HUDEP-2 (cell line): ENCODE data around the gene DIAPH2.

Experiments
- DNase-seq, 76 experiments: peaks; one replicate each; lab custom pipeline; 2025; ENCODE audit not compliant: unreplicated experiment in 76 of 76; lab: John Stamatoyannopoulos, UW

DIAPH2 gene

DNA sequence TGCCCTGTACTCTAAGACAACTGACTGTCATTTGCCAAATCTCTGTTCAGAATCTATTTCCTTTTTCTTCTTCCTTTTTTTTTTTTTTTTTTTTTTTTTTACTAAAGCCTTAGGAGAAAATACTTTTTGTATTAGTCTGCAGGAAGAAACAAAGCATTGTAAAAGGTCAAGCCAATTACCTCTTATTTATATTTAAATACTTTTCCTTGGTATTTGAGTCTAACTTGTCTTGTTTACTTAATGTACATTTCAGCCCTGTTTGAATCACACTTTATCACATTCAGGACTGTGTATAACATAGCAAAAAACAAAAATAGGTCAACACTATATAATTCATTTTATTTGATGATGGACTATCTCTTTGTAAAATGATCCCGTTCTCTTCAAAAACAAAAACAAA is 461.3 kb downstream of the DIAPH2 start:
- no peak for DNase-seq

DNA sequence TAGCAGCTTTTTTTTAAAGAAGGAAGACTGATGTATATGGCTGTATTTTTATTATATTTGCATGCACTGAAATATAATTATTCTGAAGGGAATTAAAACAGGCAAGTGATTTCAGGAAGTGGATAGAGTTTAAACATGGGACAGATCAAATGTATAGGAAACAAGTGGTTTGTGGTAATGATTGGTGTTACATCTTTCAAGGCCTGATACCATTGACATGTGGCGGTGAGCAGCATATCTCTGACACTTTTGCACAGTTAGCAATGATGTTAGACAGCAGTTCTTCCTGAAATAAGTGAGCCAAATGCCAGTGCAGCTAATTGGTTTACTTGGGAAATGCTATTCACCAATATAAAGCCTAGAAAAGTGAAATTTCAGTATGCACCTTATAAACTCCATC is 471.2 kb downstream of the DIAPH2 start:
- no peak for DNase-seq

DNA sequence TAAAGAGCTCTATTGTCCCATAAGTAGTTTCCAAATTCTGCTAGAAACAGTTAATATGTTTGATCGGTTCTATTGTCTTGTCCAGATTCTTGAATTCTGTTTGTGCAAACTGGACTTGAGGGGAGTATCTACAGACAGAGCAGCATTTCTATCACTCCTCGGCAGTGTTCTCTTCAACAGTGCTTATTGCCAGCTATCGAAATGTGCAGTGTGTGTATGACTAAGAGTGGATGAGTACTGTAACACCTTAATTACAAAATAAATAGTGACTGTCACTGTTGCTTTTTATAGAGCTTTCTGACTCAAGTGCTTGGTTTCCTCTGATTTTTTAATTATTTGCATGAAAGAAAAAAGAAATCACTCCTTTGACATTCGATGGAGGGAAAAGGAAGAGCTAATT is 473.6 kb downstream of the DIAPH2 start:
- no peak for DNase-seq

DNA sequence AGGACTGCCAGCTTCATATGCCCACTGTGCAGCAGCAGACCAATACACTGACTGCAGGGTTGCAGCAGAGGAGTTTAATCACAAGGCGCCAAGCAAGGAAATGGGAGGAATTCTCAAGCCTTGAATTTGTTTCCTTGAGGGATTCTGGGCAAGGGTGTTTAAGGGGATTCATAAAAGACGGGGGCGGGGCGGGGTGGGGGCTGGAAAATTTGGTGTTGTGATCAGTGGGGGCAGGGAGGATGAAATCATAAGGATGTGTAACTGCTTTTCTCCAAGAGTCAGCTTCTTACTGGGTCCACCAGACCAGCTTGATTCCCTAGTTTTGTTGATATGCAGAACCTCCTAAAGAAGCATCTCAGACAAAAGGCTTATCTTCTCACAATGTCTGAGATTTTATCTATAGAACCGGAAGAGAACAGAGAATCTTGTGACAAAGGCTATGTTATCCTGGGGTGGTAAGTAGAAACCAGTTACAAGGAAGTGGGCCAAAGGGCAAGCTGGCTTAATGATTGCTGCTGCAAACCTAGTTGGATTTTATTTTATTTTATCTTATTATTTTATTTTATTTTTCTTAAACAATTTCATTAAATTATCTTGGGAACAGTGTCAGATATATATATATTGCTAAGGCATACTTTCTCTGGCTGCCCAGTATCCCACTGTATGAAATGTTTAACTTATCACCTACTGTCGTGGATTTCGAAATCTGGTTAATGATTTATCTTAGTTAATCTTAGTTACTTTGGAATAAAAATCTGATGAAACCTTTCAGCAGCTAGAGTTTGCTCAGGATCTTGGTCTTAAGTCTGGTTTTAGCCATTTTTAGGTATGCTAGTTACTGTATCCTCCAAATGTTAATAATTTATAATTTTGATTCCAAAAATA is 475.5 kb downstream of the DIAPH2 start:
- DNase-seq, result no peak

DNA sequence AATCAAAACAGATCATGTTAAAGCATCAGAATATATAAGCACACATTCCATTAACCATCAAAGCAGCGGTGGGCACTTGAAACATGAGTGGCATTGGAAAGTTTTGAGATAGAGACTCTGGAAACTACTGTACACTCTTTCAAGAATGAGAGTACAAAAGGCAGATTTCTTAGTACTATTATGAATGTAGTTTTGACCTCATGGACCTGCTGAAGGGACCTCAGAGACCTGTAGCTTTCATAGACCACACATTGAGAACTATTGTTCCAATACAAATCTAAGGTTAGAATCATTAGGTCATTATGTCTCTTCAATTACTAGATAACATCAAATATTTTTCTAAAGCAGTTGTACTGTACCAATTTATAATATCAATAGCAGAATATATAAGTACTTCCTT is 482.7 kb downstream of the DIAPH2 start:
- no peak for DNase-seq

DNA sequence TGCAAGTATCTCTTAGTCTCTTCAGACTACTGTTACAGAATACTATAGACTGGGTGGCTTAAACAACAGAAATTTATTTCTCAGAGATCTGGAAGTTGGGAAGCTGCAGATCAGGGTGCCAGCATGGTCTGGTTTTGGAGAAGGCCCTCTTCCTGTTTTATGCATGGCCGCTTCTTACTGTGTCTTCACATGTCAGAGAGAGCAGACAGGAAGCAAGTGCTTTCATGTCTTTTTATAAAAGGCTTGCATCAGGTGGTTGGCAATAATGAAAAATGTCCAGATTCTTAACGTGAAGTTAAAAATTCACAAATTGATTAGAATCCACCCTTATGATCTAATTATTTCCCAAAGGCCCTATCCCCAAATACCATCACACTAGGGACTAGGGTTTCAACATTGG is 484.0 kb downstream of the DIAPH2 start:
- no peak for DNase-seq

DNA sequence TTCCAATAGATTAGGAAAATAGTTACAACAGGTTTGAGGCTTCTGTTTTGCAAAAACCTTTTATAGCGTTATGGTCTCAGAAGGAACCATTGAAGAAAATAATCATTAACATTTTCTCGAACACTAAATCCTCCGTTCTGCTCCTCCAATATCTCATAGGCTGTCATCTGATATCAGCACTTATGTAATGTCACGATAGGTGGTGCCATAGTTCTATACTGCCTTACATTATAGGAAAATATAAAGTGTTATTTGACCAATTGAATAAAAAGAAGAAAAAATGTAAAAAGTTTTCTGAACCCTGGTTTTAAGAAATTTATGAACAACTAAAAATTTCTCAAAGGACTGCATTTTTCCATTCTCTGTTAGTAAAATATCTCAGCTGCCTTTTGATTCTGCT is 490.5 kb downstream of the DIAPH2 start:
- no peak for DNase-seq

DNA sequence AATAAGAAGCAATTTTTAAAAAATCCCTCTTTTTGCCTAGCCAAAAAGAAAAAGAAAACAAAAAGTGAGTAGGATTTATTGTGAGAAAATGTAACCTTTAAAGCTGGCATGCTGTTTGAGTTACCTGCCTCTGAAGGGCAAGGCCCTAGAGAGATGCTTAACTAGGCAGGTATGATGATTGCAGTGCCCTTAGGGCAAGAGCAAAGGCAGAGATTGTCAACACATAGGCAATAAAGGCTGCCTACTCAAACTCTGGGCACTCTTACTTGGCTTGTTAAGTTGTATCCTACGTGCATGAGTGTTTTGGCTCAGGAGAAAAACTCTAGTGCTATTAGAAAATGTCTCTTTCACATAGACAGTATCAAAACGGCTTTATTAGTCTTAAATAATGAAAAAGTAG is 505.0 kb downstream of the DIAPH2 start:
- DNase-seq, result no peak

DNA sequence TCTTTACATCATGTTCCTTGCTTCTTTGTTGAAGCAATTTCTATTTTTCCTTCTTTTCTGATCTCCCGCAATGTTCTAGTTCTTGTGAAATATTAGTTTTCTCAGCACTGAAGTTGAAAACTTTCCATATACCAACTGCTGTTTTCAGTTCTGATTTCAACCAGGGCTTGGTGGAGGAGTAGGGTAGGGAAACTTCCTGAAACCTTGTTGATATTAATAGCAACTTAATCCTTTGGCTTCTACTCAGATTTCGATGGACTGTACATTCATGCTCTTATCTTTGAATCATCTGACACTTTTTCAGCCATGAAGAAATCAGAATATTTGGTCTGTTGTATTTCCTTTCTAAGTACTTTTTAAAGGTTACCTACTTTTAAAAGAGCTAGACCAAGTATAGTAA is 514.9 kb downstream of the DIAPH2 start:
- no peak for DNase-seq

DNA sequence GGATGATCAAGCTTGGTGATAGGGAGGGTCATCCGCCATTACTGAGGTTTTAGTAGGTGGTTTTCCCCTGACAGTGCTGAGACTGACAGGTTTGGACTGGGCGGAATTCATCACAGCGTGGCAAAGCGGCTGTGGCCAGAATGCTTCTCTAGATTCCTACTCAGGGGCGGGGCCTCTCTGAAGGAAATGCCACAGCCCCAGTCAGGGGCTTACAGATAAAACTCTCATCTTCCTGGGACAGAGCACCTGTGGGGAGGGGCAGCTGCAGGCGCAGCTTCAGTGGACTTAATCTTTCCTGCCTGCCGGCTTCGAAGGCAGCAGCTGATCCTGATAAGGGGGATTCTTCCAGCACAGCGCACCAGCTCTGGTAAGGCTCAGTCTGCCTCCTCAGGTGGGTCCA is 515.8 kb downstream of the DIAPH2 start:
- no peak for DNase-seq

DNA sequence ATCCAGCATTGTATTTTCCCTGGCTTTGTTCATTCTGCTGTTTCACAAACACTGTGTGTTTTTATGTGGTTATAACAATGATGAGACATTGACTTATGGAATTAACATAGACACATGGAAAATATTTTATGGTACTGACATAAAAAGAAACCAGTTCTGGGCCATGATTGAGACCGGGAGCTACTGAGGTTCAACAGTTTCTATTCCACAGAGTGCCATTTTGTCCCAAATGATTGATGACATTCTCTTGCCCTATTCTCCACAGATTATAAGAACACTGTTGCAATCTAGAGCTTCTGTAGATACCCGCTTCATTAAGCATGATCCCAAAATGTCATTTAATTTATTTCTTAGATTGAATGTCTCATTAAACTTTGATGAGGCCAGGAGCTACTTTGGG is 525.9 kb downstream of the DIAPH2 start:
- DNase-seq, result no peak

DNA sequence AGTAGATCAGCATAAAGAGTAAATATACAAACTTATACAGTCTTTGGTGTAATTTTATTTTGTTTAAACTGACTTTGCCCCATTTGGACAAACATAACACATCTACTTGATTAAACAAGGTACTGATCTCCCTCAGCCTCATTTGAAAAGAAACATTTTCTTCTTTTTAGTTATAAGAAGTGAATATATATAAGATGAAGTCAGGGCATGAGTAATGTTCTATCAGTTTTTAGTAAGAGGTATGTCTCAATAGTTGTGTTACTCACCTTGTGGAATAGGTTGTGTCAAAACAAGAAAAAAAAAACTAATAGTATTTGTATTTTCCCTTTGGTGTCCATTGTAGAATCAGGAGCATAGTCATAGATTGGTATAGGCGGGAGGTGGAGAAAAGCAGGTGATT is 526.4 kb downstream of the DIAPH2 start:
- no peak for DNase-seq

DNA sequence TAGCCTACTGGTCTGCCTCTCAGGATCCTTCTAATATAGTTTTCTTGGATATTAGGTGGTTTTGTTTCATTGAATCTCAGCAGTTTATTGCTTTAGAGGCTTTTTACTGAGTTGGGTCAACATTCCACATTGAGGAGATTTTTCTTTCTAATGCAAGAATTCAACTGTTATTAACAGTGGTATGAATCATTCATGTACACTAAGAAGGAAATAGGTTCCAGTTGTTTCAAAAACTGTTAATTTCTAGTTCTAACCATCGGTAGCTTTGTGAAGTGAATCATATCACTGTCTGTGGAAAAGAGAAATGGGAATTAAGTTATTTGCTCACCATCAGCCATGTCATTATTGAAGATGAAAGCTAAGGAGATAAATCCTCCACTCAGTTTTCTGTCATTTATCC is 530.5 kb downstream of the DIAPH2 start:
- no peak for DNase-seq

DNA sequence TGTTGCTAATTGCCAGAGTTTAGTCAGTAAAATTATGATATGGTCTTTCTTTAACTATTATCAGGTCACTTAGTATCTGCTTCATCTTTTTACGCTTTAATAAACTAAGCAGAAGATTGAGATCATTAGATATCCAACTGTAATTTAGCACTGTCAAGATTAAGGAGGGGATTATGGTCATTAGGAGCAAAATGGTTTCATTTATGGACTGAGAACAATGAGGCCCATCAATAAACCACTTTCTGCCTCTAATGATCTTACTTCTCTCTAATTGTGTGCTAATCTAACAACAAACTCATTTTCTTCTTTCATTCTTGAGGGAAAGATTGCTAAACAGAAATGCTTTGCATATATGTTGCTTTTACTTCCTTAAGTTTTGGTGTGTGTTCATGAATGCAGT is 539.5 kb downstream of the DIAPH2 start:
- DNase-seq, result no peak

DNA sequence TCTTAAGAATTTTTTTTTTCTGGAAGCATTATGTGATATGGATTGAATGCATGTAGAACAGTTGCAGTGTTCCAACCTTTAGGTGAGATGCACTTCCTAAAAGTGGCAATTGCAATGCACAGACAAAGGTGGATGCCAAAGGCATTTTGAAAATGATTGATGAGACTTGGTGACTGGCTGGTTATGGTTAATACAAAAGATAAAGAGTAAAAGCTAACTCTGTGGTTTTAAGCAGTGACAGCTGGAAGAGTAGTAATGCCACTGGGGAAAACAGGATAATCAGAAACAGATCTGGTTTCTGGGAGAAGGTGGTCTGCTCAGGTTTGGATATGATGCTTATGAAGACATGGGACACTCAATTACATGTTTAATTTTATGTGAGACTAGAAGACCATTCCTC is 544.7 kb downstream of the DIAPH2 start:
- no peak for DNase-seq

DNA sequence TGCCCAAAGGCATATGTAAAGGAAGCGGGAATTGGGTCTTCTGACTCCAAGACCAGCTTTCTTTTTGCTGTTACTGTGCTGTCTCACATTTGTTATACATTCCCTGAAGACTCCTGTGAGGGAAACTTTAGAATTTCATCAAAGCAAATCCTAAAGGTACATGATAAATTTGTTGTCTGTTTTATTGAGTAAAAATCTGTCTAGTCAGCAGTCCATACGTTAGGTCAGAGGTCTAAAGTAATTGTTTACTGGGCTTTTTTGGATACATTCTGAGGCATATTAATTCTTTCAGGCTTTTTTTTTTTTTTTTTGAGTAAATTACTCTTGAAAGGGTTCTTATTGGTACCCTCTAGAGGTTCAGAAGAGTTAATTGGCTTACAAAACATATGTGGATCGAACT is 546.3 kb downstream of the DIAPH2 start:
- no peak for DNase-seq

DNA sequence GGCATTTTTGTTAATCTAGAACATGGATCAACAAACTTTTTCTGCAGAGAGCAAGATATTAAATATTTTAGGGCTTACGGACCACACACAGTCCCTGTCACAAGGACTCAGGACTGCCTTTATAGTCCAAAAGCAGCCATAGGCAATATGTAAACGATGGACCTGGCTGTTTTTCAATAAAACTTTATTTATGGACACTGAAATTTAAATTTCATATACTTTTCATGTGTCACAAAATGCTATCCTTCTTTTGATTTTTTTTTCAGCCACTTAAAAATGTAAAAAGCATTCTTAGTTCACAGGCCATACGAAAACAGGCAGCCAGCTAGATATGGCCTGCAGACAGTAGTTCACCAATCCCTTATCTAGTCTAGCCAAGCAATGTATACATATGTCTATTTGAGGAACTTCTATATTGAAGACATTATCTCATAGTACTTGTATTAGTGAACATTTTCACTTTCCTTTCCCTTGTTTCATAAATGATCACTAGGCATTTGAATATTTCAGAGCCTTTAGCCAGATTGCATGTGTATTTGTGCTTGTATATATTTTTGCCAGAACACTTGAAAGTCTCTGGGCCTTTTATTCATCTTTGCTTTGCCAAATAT is 549.9 kb downstream of the DIAPH2 start:
- DNase-seq, result peak in 2 of 76 experiments; percentile 0

DNA sequence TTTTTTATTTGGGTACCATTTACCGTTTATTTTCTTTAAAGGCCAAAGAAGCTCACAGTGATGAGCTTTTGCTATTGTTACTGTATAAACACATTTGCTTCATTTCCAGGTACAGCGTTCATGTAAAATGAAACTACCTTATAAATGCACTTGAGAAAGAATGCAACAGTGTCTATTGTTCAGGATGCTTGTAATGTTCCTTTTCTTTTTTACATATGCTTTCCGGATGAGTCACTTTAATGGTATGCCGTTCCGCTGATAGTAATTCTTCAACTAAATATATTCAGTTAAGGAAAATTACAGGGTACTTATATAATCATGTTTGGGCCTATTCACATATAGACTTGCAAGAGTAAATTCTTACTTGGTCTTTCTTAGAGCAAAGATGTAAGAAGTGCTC is 554.0 kb downstream of the DIAPH2 start:
- DNase-seq, result no peak

DNA sequence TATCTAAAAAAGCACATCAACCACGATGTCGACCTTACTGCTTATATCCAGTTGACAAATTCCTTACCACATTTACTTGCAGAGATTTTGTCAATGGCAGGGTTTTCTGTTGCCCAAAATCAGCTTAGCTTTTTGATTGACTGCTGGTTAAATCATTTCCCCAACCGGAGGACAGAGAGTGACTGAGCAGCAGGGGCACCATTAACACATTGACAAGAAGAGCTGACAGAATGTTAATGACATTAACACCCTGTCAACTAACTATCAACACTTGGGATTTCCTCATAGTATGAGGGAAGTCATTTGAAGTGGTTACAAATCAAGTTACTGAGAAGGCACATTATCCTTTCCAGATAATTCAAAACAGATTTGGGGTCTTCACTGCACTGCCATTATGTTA is 567.5 kb downstream of the DIAPH2 start:
- DNase-seq, result no peak

DNA sequence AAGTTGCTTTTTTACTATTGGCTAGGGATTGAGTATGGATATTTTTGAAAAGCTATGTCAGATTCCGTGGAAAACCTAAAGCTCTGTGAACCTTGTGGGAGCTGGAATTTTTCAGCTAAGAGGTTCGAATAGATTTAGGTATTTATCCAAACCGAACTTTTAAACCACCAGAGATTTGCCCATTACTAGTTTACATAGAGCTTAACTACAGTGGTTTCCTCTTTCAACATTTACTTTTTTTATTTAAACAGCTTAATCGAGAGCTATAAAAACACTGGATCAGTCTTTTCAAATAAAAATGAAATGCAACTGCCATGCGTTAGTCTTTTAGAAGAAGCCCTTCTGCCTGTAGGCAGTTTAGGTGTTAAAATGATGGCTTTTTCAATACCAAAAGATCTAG is 576.0 kb downstream of the DIAPH2 start:
- no peak for DNase-seq

DNA sequence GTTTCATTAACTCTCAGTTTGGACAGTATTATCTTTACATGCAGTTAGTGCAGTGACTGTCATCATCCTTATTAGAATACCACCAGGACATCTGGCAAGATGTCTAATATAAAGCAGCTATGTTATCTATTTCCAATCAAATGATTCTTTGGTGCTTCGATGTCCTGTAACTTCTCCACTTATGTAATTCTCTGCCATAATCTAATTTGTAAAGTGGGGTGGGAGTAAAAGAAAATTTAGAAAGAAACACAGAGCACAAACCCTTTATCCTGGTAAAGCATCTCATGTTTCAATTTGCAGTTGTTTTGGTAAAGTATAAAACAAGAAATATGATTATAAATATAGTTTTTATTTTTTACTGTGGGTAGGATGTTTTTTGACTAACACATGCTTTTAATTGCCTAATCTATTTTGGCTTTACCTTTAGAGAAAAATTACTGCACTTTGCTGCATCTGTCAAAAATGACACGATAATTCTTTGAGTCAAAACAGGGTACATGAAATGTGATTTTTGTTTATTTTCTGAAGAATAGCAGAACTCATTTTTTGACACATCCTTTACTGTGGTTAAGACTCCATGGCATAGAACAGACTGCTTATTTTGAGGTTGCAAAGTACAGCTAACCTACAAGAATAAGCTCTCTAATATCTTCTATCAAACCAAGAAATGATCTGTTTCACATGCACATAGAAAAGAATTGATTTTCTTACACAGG is 581.9 kb downstream of the DIAPH2 start:
- no peak for DNase-seq
